ENCODE measurements around the gene DVL3.
"Not testable (repeated sequence)": the region's sequence is repeated elsewhere in the genome, so short reads cannot be mapped to it uniquely, and the experiment has no call there.

DVL3 gene

GRCh38 chr3:184154885-184155643 is at the start of gene DVL3:
TSS of gene DVL3 (plus strand) at chr3:184155377. CDS start at chr3:184155636, 259 bp downstream.
- DNase-seq (ENCODE audit: low read depth in 1 of 2, low spot score in 1 of 2) = no peak

- DNase-seq (ENCODE audit: low read depth in 1 of 2, low spot score in 1 of 2) = no peak
Observed at GRCh38 chr3:184110316-184110725, 44.9 kb upstream of the DVL3 start.

- no peak for DNase-seq (ENCODE audit: low read depth in 1 of 2, low spot score in 1 of 2)
Observed at GRCh38 chr3:184116017-184116416, 39.2 kb upstream of the DVL3 start.

- no peak for DNase-seq (ENCODE audit: low read depth in 1 of 2, low spot score in 1 of 2)
Observed at GRCh38 chr3:184117636-184118035, 37.5 kb upstream of the DVL3 start.

GRCh38 chr3:184121031-184121430 is 34.1 kb upstream of the DVL3 start:
- DNase-seq (ENCODE audit: low read depth in 1 of 2, low spot score in 1 of 2) = not testable (repeated sequence)

GRCh38 chr3:184126006-184126405 is 29.2 kb upstream of the DVL3 start:
- no peak for DNase-seq (ENCODE audit: low read depth in 1 of 2, low spot score in 1 of 2)

- no peak for DNase-seq (ENCODE audit: low read depth in 1 of 2, low spot score in 1 of 2)
Observed at GRCh38 chr3:184129012-184129411, 26.2 kb upstream of the DVL3 start.

GRCh38 chr3:184132945-184133344 is 22.2 kb upstream of the DVL3 start:
- no peak for DNase-seq (ENCODE audit: low read depth in 1 of 2, low spot score in 1 of 2)

- DNase-seq (ENCODE audit: low read depth in 1 of 2, low spot score in 1 of 2) = peak; percentile 24 to 58
Observed at GRCh38 chr3:184133840-184134745, 21.1 kb upstream of the DVL3 start.

GRCh38 chr3:184134746-184135148 is 20.4 kb upstream of the DVL3 start:
- DNase-seq (ENCODE audit: low read depth in 1 of 2, low spot score in 1 of 2) = no peak

- peak; percentile 61 to 85 for DNase-seq (ENCODE audit: low read depth in 1 of 2, low spot score in 1 of 2)
Observed at GRCh38 chr3:184135149-184135910, 19.8 kb upstream of the DVL3 start, which contains the start of gene EIF2B5. TSS of gene EIF2B5 (plus strand) at chr3:184135358. CDS start at chr3:184135386, 28 bp downstream.

GRCh38 chr3:184135911-184136260 is 19.3 kb upstream of the DVL3 start:
- DNase-seq (ENCODE audit: low read depth in 1 of 2, low spot score in 1 of 2) = no peak

- DNase-seq (ENCODE audit: low read depth in 1 of 2, low spot score in 1 of 2) = no peak
Observed at GRCh38 chr3:184140436-184140835, 14.7 kb upstream of the DVL3 start.

GRCh38 chr3:184142199-184142598 is 13.0 kb upstream of the DVL3 start:
- DNase-seq (ENCODE audit: low read depth in 1 of 2, low spot score in 1 of 2) = no peak

GRCh38 chr3:184143327-184143726 is 11.8 kb upstream of the DVL3 start:
- DNase-seq (ENCODE audit: low read depth in 1 of 2, low spot score in 1 of 2) = no peak

GRCh38 chr3:184144505-184144904 is 10.7 kb upstream of the DVL3 start:
- no peak for DNase-seq (ENCODE audit: low read depth in 1 of 2, low spot score in 1 of 2)

- no peak for DNase-seq (ENCODE audit: low read depth in 1 of 2, low spot score in 1 of 2)
Observed at GRCh38 chr3:184145111-184145524, 10.1 kb upstream of the DVL3 start.

GRCh38 chr3:184145751-184146270 is 9.4 kb upstream of the DVL3 start:
- DNase-seq (ENCODE audit: low read depth in 1 of 2, low spot score in 1 of 2) = no peak

- no peak for DNase-seq (ENCODE audit: low read depth in 1 of 2, low spot score in 1 of 2)
Observed at GRCh38 chr3:184148076-184148475, 7.1 kb upstream of the DVL3 start.

GRCh38 chr3:184149123-184149522 is 6.1 kb upstream of the DVL3 start:
- DNase-seq (ENCODE audit: low read depth in 1 of 2, low spot score in 1 of 2) = no peak

- DNase-seq (ENCODE audit: low read depth in 1 of 2, low spot score in 1 of 2) = not testable (repeated sequence)
Observed at GRCh38 chr3:184149770-184150169, 5.4 kb upstream of the DVL3 start.

Data from activated CD4-positive, alpha-beta T cell treated with anti-CD3 and anti-CD28 coated beads, Interleukin-2, amount 50 U/mL, for 24 hours (primary cell).